Activated gamma-delta T cell treated with Interleukin-2 at 50 U/mL for 16 hours (primary cell): ENCODE measurements around the gene AGER.
"Not testable (repeated sequence)": the region's sequence is repeated elsewhere in the genome, so short reads cannot be mapped to it uniquely, and the experiment has no call there.

Source experiments
- DNase-seq: peaks from one replicate; pipeline ENCODE4 v3.0.0-alpha.2; 2020

The AGER gene

GRCh38 chr6:32198345-32198696 is 14.3 kb upstream of the AGER start:
- no peak for DNase-seq

DNA sequence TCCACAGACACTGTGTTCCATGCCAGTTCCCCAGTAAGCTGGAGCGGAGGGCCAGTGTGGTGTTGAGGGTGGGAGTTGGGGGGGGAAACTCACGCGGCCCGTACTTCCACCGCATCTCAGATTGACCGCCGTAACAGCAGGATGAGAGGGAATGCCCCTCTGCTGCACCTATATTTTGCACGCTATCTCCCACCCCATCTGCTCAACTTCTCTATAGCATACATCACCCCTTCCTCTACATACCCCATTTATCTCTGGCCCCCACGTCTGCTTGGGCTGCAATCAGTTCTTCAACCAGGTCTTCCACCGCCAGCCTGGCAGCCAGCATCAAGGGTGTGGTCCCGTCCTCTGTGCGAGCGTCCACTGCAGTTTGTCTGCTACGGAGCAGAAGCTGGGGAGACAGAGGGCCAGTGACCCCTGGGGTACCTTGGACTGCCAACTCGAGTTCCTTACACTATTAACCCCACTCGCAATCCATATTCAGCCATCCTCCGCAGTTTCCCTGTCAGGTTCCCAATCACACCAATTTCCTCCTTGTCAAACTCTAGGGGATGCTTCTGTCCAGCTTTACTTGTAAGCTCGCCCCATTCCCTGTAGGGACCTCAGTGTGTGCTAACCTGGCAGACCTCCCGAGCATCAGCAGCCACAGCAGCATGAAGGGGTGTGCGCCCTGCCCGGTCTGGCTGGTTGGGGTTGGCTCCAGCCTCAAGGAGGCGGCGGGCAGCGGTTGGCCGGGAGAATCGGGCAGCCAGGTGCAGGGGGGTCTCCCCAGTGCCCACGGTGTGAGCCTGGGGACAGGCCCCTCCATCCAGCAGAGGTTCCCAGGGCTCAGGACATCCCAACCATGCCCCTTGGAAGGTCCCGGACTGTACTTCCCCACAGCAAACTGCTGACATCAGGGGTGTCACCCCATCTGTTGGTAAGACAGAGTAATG is 12.9 kb upstream of the AGER start:
- no peak for DNase-seq

GRCh38 chr6:32195902-32196681 is 12.0 kb upstream of the AGER start:
- DNase-seq, result peak; percentile 55

GRCh38 chr6:32195652-32195901 is 11.5 kb upstream of the AGER start:
- peak; percentile 100 for DNase-seq

DNA sequence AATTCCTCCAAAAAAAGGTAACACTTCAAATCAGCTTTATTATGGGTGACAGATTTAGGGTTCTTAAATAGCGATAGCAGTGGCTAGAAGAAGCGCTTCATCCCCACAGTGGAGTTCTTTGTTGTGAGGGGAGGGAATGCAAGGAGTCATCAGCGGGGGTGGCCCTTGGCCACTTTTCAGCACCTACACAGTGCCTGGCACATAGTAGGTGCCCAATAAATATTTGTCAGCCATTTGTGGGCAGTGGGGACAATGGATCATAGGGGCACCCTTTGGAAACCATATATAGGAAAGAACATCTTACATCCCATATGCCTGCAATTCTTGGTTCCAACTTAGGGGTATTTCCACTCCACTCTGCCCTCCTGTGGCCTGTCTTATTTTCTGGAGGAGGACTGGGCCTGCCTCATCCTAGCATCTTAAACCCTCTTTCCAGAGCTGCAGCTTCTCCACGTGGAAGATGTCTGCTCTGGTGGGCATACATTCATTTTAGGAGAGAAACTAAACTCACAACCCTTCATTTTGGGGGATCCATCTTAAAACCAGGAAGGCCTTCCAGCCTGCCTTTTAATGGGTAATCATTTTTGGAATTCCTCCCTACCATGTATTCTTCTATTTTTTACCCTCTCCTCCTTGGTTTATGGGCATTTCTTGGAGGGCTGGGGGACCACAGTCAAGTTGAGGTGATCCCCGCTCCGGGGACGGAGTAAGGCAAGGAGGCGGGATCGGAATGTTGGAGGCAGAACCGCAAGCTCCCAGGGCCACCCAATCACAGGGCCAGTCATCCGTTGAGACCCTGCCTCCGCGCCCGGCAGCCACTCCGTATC is 11.0 kb upstream of the AGER start:
- DNase-seq, result no peak

- DNase-seq, result no peak
Measured at GRCh38 chr6:32194388-32194787, 10.3 kb upstream of the AGER start.

GRCh38 chr6:32193096-32193495 is 9.0 kb upstream of the AGER start:
- DNase-seq, result not testable (repeated sequence)

- peak; percentile 63 for DNase-seq
Measured at GRCh38 chr6:32192608-32193039, 8.6 kb upstream of the AGER start, which contains the start of gene GPSM3. Gene GPSM3, minus strand, starts transcription at chr6:32192643. Its CDS starts 130 bp downstream, at chr6:32192513.

GRCh38 chr6:32191696-32192607 is 7.9 kb upstream of the AGER start:
- no peak for DNase-seq

GRCh38 chr6:32190911-32191677 is 7.0 kb upstream of the AGER start:
- no peak for DNase-seq

- DNase-seq, result peak; percentile 79
Measured at GRCh38 chr6:32190054-32190851, 6.2 kb upstream of the AGER start, which contains the start of gene PBX2. Gene PBX2, minus strand, starts transcription at chr6:32190202. Its CDS starts 287 bp downstream, at chr6:32189915.

- no peak for DNase-seq
Measured at GRCh38 chr6:32189742-32190053, 5.6 kb upstream of the AGER start.

GRCh38 chr6:32189069-32189741 is 5.2 kb upstream of the AGER start:
- no peak for DNase-seq

GRCh38 chr6:32188381-32189068 is 4.5 kb upstream of the AGER start:
- DNase-seq, result no peak

DNA sequence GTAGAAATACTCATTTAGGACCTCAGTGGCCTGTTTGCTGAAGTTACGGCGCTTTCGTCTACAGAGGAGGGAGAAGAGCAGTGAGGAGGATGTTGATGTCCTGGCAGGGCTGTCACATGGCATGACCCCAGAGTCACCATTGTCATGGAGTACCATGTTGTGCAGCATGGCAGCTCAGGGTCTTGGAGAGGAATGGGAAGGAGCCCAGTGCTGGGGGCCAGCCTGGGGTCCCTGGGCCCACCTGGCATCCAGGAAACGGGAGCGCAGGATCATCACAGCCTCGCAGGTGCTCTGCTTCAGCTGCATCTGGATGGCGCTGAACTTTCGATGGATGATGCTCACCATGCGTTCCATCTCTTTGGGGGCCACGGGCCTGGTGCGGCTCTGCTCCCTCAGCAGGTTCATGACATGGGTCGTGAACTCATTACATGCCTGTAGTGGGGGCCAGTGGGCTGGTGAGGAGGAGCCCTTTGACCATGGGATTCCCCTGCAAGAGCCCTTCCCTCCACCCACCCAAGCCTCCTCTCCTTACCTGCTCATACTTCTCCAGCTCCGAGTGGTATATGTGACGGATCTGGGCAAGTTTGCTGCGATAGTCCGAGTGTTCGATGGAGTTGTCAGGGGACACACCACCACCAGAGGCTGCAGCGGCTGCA is 3.8 kb upstream of the AGER start:
- DNase-seq, result not testable (repeated sequence)

GRCh38 chr6:32187009-32187709 is 3.1 kb upstream of the AGER start:
- no peak for DNase-seq

DNA sequence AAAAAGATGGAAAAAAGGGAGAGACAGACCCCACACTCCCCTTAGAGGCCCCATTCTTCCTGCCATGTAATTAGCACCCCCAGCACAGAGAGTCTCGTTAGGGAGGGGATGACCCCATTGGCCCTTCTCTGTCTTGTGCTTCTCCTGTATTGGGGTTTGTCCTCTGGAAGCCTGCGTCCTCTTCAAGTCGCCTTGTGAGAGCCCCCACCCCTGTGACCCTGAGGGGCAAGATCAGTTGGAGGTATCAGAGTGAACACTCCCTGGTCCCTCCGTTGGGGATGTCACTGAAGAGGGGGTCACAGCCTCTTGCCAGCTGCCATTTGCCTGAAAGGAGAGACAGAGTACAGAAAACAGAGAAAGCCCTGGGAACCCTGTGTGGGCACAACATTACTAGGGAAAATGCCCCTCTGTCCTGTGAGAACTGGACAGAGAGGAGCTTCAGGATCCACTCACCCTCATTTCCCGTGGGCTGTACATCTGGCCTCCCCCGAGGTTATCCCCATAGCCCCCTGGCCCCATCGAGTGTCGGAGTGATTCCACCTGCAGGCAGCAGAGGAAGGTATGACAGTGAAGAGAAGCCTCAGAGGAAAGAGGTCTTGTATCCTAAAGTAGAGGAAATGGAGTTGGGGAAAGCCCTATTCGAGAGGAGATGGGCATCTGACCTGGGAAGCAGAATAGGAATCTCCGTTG is 2.2 kb upstream of the AGER start:
- not testable (repeated sequence) for DNase-seq
